ENCODE measurements around the gene SMTNL1. TPM values are rescaled to one million over a fixed set of nuclear protein-coding genes. Genes with fewer than 3 reads are reported as not detected.
A peak's percentile ranks its signal among the peaks of the same experiment; 100 is the strongest.

The SMTNL1 gene
- total RNA-seq, 8 experiments from 2014 or later: 0.25 to 0.60 (median 0.42) TPM; not detected in 1

DNA sequence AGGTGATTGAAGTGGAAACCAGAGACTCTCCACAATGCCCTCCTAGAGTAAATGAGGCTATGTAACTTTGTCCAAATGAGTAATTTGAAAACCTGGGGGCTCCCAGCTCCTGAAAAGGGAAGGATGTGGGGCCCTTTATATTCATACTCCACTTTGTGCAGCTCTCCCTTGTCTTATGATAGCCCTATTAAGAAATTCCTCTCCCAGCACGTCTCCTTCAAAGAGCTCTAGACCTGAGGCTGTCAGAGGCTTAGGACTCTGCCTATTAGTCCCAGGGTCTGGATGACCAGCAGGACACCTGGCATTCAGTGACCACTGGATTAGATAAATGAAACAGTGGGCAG, 24.0 kb upstream of the SMTNL1 start:
- in situ Hi-C loops (cut with MboI; ENCODE audit: low pct_unique_long_range_greater_than_20kb in 2 of 9, low sequenced_read_pairs in 9 of 9, unreplicated experiment in 9 of 9): loop anchor here in 1 of 9 experiments (25.0 kb wide), 1 partner anchor 176 kb away; the partner anchor contains the start of genes P2RX3 and SSRP1
- WGBS, 10 experiments: 40% methylated on average over 1 of the region's 1 CpG; no CpG with 5 or more reads in 9 of the 10 experiments

DNA sequence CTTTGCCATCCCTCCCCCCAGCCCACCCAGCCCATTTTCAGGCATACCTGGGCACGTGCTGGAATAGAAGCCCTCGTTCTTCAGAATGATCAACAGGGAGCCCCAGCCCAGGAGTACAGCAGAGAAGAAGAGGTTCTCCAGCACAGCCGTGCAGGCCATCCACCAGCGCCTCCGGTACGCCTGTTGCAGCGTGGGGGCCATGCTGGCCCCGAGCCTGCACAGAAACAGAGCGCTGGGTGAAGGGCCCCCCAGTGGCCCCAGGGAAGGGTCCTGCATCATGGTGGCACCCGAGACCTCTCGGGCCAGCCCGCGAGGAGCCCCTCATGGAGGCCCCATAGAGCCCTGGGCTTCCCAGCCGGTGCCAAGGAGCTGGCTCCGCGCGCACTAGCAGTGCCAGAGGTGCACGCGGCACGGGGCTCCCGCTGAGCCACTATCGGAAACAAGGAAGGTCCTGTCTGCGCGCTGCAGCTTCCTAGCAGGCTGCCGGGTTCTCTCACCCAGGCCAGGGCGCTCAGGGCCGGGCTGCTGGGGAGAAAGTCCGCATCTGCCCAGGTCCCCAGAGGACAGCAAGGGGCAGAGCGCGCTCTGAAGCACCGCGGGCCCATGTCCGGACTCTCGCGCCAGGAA, 23.4 kb upstream of the SMTNL1 start:
- peak; percentile 3 to 72 (median 61) for ATAC-seq (replicated peaks in 6 of 8)
- Histone ChIP-seq H3K4me3 (peak overlapping the region; percentile 39 to 57 (median 48)), H3K27ac (no peak overlapping the region), H3K4me1 (replicated peaks in 1 of 2) (peaks cover 5 to 10% of the 10 kb centered on the region in 2 donors)
- in situ Hi-C loops (cut with MboI; ENCODE audit: low pct_unique_long_range_greater_than_20kb in 2 of 9, low sequenced_read_pairs in 9 of 9, unreplicated experiment in 9 of 9): loop anchor here in 1 of 9 experiments (25.0 kb wide), 1 partner anchor 177 kb away; the partner anchor contains the start of genes P2RX3 and SSRP1
- WGBS, 10 experiments: 4 to 31% (median 12%) methylated on average over 3 to 5 of the region's 35 CpGs; no CpG with 5 or more reads in 7 of the 10 experiments

More for the DNA sequence above, 24.0 kb upstream of the SMTNL1 start:
- Histone ChIP-seq H3K4me3 (no peak overlapping the region), H3K27ac (no peak overlapping the region), H3K4me1 (replicated peaks in 1 of 2) (peaks cover 5 to 10% of the 10 kb centered on the region in 2 donors)
- ATAC-seq (replicated peaks in 6 of 8): peak in 1 of 8 experiments; percentile 1

DNA sequence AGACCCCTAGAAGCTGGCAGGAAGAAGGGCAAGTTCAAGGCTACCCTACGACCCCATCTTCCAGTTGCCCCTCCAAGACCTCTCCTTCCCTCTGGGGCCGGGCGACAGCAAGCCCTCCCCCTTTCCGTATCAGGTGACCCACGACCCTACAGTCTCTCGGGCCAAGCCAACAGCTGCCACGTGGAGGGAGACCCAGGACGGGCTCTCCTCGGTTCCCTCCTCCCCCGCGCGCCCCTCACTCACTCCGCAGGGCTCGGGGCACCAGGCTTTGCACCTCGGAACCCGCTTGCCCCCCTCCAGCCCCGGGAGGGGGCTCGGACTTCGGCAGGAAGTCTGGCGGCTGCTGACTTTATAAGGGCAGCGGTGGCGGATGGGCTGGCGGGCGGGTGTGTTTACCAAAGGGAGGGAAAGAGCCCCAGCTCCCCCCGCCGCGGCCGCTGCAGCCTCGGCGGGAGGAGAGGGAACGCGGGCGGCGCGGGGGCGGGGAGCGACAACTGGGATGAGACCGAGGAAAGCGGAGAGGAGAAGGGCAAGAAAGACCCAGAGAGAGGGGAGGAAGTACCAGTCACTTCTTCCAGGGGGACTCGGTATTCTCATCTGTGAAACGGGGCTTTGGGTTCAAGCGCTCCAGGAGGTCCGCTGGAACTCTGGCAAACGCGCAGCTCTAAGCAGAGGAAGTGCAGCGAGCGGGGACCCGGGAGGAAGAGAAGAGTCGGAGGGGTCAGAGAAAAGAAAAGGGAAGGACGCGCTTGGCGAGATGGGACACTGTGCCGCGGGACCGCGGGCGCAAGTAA, 22.7 kb upstream of the SMTNL1 start:
- ATAC-seq (replicated peaks in 6 of 8): peak; percentile 7 to 69 (median 58)
- 0% methylated on average over 5 to 9 of the region's 57 CpGs; no CpG with 5 or more reads in 8 of the 10 experiments for WGBS, 10 experiments

DNA sequence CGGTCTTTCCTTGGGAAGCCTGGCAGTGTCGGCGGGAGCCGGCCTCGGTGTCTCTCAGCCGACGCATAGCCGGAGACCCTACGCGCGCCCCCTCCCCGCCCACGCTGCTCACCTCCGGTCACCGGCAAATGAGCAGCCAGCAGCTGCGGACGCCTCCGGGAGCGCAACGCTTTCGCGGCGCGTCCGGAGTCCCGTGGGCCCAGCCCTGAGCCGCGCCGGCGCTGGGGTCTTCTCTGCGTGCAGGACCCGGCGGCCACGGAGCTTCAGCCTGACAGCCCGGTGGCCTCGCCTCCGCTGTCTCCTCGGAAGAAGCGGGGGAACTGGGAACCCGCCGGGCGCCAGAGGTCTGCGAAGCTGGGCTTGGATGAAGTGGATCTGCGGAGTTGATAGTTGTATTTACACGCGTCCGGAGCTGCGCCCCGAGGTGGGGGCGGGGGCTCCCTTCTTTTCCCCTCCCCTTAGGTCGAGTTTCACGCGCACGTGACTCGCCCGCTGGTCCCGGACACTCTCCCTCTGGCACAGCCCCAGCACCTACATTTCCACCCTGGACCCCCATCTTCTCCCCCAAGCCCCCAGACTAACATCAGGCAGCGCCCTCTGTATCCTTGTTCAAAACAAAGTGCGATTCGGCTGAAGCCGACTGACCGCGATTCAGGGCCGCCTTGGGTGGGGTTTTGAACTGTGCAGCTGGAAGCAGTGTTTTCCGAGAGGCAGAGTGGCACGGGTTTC, 21.9 kb upstream of the SMTNL1 start, which contains the start of gene SLC43A1:
TSS of gene SLC43A1 (minus strand) at position 371 of the 729 bp plus-strand sequence. CDS start 1,591 bp downstream, outside the sequence.
- Histone ChIP-seq H3K4me1 (replicated peaks in 1 of 2) (peaks cover 5 to 10% of the 10 kb centered on the region in 2 donors), H3K4me3 (peak within 1 kb of the TSS; percentile 39 to 57 (median 48)), H3K27ac (no peak within 1 kb of the TSS)
- in situ Hi-C loops (cut with MboI; ENCODE audit: low pct_unique_long_range_greater_than_20kb in 2 of 9, low sequenced_read_pairs in 9 of 9, unreplicated experiment in 9 of 9): loop anchor here in 1 of 9 experiments (25.0 kb wide), 1 partner anchor 178 kb away; the partner anchor contains the start of genes P2RX3 and SSRP1
- WGBS, 10 experiments: 0 to 2% (median 0%) methylated on average over 1 to 10 of the region's 66 CpGs; no CpG with 5 or more reads in 3 of the 10 experiments
- peak; percentile 58 to 70 (median 61) for ATAC-seq (replicated peaks in 6 of 8)

More for the DNA sequence above, 22.7 kb upstream of the SMTNL1 start:
- Histone ChIP-seq H3K4me1 (replicated peaks in 1 of 2) (peaks cover 5 to 10% of the 10 kb centered on the region in 2 donors), H3K27ac (no peak overlapping the region), H3K4me3 (peak overlapping the region; percentile 39 to 57 (median 48))
- in situ Hi-C loops (cut with MboI; ENCODE audit: low pct_unique_long_range_greater_than_20kb in 2 of 9, low sequenced_read_pairs in 9 of 9, unreplicated experiment in 9 of 9): loop anchor here in 1 of 9 experiments (25.0 kb wide), 1 partner anchor 177 kb away; the partner anchor contains the start of genes P2RX3 and SSRP1

DNA sequence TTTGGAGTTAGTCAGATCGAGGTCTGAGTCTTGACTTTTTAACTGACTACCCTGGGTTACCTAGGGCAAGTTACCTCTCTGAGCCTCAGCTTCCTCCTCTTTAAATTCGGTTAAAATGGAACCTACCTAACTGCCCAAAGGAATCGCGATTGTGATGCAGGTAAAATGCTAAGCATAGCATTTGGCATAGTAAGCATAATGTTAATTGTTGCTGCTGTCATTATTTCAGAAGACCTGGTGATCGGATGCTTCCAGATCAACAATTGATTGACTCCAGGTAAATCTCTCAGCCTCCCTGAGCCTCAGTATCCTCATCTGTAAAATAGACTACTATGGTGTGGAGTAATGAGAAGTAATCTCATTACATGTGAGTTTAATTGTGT, 21.3 kb upstream of the SMTNL1 start:
- in situ Hi-C loops (cut with MboI; ENCODE audit: low pct_unique_long_range_greater_than_20kb in 2 of 9, low sequenced_read_pairs in 9 of 9, unreplicated experiment in 9 of 9): loop anchor here in 1 of 9 experiments (25.0 kb wide), 1 partner anchor 179 kb away; the partner anchor contains the start of genes P2RX3 and SSRP1
- 0 to 50% (median 12%) methylated on average over 1 to 5 of the region's 5 CpGs; no CpG with 5 or more reads in 1 of the 10 experiments for WGBS, 10 experiments
- Histone ChIP-seq H3K4me1 (replicated peaks in 1 of 2) (peaks cover 5 to 10% of the 10 kb centered on the region in 2 donors), H3K4me3 (peak overlapping the region; percentile 39 to 57 (median 48)), H3K27ac (no peak overlapping the region)
- no peak for ATAC-seq (replicated peaks in 6 of 8)

DNA sequence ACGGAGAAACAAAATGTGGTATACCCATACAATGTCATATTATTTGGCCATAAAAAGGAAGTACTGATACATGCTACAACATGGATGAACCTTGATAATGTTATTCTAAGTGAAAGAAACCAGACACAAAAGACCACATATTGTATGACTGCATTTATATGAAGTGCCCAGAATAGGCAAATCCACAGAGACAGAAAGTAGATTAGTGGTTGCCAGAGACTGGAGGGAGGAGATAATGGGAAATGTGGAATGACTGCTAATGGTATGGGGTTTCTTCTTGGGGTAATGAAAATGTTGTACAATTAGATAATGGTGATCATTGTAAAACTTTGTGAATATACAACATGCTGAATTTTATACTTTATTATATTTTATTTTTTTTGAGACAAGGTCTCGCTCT, 16.3 kb upstream of the SMTNL1 start:
- ATAC-seq (replicated peaks in 6 of 8): no peak
- Histone ChIP-seq H3K4me3 (no peak overlapping the region), H3K27ac (no peak overlapping the region), H3K4me1 (replicated peaks in 1 of 2) (no peaks in the 10 kb centered on the region)
- in situ Hi-C loops (cut with MboI; ENCODE audit: low pct_unique_long_range_greater_than_20kb in 2 of 9, low sequenced_read_pairs in 9 of 9, unreplicated experiment in 9 of 9): loop anchor here in 1 of 9 experiments (25.0 kb wide), 1 partner anchor 184 kb away; the partner anchor contains the start of genes P2RX3 and SSRP1
- WGBS, 10 experiments: 85 to 100% (median 90%) methylated on average over 1 to 2 of the region's 2 CpGs; no CpG with 5 or more reads in 3 of the 10 experiments

DNA sequence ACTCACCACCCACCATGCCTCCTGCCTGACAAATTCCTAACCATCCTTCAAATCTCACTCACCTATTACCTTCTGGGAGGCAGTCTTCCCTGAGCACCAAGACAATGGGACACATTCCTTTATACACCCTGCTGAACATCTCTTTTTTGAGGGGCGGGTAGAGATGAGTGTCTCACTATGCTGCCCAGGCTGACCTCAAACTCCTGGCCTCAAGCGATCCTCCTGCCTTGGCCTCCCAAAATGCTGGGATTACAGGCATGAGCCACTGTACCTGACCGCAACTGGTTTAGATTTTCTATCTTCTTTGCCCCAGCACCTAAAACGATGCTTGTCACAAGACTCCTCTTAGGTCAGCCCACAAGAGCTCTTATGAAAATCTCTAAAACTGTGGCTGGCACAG, 14.0 kb upstream of the SMTNL1 start:
- H3K4me3 ChIP-seq: no peak overlapping the region
- no peak for ATAC-seq (replicated peaks in 6 of 8)
- in situ Hi-C loops (cut with MboI; ENCODE audit: low pct_unique_long_range_greater_than_20kb in 2 of 9, low sequenced_read_pairs in 9 of 9, unreplicated experiment in 9 of 9): loop anchor here in 1 of 9 experiments (25.0 kb wide), 1 partner anchor 186 kb away; the partner anchor contains the start of genes P2RX3 and SSRP1
- no peak overlapping the region for H3K27ac ChIP-seq
- WGBS, 10 experiments: 80 to 100% (median 90%) methylated on average over 1 to 2 of the region's 4 CpGs; no CpG with 5 or more reads in 3 of the 10 experiments
- peaks cover 2 to 4% of the 10 kb centered on the region in 2 donors for H3K4me1 ChIP-seq (replicated peaks in 1 of 2)

DNA sequence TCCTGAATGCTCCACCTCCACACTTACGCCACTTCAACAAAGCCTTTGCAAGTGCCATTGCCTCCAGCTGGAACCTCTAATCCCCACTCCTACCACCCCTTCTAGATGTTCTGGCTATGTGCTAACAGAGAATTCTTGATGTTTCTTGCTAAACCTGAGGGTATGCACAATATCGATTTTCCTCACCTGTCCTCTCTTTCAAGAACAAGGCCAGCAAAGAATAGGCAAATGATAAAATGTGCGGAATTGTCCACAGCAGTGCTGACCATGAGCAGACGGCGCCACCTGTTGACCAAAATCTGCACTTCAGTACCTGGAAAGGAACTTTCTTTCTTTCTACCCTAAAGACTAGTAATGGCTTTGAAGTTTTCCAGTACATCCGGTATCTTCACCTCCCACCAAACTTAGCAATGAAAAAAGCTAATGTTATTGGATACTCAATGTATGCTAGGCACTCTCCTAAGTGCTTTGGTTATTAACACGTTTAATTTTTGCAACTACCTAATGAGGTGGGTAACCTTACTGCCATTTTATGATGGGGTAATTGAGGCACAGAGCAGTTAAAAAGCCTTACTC, 10.3 kb upstream of the SMTNL1 start:
- in situ Hi-C loops (cut with MboI; ENCODE audit: low pct_unique_long_range_greater_than_20kb in 2 of 9, low sequenced_read_pairs in 9 of 9, unreplicated experiment in 9 of 9): loop anchor here in 1 of 9 experiments (25.0 kb wide), 1 partner anchor 165 kb away; no protein-coding TSS in a partner anchor
- WGBS, 10 experiments: 0 to 100% (median 21%) methylated on average over 1 to 7 of the region's 7 CpGs; no CpG with 5 or more reads in 1 of the 10 experiments
- Histone ChIP-seq H3K4me3 (no peak overlapping the region), H3K27ac (no peak overlapping the region), H3K4me1 (replicated peaks in 1 of 2) (peaks cover 6 to 13% of the 10 kb centered on the region in 2 donors)
- peak in 2 of 8 experiments; percentile 3 to 5 for ATAC-seq (replicated peaks in 6 of 8)

DNA sequence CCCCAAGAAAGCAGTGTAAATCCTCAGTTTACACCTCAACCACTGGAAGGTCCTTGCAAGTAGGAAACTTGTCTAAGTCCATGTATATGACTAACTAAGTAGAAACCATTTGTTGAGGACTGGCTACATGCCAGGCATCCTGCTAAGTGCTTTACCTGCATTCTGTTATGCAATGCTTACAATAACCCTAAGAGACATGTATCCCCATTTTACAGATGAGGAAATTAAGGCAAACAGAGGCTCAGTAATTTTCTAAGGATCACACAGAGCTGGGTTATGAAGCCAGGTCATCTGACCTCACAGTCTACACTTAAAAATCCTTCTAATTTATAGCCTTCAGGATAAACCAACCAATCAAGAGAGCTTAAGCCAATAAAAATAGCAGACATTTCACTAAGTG, 8.4 kb upstream of the SMTNL1 start:
- no peak overlapping the region for H3K27ac ChIP-seq
- H3K4me1 ChIP-seq (replicated peaks in 1 of 2): peaks cover 6 to 13% of the 10 kb centered on the region in 2 donors
- in situ Hi-C loops (cut with MboI; ENCODE audit: low pct_unique_long_range_greater_than_20kb in 2 of 9, low sequenced_read_pairs in 9 of 9, unreplicated experiment in 9 of 9): loop anchor here in 1 of 9 experiments (25.0 kb wide), 1 partner anchor 167 kb away; no protein-coding TSS in a partner anchor
- H3K4me3 ChIP-seq: no peak overlapping the region
- ATAC-seq (replicated peaks in 6 of 8): no peak

DNA sequence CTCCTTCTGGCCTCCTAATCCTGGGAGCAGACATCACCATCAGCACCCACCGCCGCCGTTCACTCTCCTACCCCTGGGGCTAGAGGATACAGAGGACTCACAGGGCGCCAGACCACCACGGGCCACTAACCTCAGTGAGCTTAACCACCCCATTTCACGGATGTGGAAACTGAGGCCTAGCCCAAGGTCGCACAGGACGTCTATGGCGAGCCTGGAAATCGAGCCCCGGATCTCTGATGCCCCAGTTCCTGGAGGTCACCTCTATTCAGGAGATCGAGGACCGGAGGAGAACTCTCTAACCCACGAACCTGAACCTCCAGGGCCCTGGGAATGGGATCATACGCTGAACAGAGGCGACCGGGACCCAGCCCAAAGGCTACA, 7.2 kb upstream of the SMTNL1 start:
- in situ Hi-C loops (cut with MboI; ENCODE audit: low pct_unique_long_range_greater_than_20kb in 2 of 9, low sequenced_read_pairs in 9 of 9, unreplicated experiment in 9 of 9): loop anchor here in 1 of 9 experiments (25.0 kb wide), 1 partner anchor 168 kb away; no protein-coding TSS in a partner anchor
- Histone ChIP-seq H3K27ac (peak overlapping the region in 1 of 2 donors; percentile 13), H3K4me1 (replicated peaks in 1 of 2) (peaks cover 6 to 13% of the 10 kb centered on the region in 2 donors), H3K4me3 (peak overlapping the region; percentile 52 to 88 (median 55))
- 0 to 11% (median 0%) methylated on average over 1 to 17 of the region's 17 CpGs; no CpG with 5 or more reads in 3 of the 10 experiments for WGBS, 10 experiments
- ATAC-seq (replicated peaks in 6 of 8): peak in 3 of 8 experiments; percentile 37 to 45 (median 40)

DNA sequence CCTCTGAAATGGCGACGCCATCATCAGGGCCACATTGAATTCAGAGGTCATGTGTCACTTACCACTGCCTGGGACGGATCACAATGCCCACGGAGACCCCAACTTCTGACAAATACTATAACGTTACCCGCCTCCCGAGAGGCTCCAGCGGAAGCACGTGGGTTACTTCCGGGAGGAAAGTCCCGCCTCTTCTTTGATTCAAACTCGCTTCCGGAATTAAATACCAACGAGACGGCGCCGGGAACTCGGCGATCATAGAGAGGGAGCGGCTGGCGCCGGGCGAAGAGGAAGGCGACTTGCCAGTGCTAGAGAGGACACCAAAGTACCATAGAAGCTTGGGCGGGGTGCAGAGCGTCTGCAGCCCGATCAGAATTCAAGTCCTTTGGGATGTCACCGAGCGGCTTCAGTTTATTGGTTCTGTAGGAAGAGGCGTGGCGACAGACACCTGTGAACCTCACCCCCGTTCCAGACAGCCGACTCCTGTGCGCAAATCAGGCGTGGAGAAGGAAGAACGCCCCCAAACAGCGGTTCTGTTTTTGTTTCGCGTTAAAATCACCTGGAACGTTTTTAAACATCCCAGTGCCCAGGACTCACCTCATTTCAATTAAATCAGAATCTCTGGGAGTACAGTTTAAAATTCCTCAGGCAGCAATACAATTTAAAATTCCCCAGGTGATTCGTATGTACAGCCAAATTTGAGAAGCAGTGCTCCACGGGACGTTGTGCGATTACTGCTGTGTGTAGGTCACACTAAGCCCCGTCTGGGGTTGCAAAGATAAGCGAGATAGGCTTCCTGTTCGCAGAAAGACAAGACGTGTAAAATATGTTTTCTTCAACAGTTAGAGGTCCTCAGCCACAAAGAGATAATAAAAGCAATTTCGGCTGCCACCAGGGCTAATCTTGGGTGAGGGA, 6.5 kb upstream of the SMTNL1 start, which contains the start of gene TIMM10:
TSS of gene TIMM10 (minus strand) at position 159 of the 912 bp plus-strand sequence. CDS start 565 bp downstream, outside the sequence.
- 0 to 10% (median 2%) methylated on average over 2 to 26 of the region's 49 CpGs for WGBS, 10 experiments
- ATAC-seq (replicated peaks in 6 of 8): peak; percentile 97 to 100 (median 99)
- in situ Hi-C loops (cut with MboI; ENCODE audit: low pct_unique_long_range_greater_than_20kb in 2 of 9, low sequenced_read_pairs in 9 of 9, unreplicated experiment in 9 of 9): loop anchor here in 1 of 9 experiments (25.0 kb wide), 1 partner anchor 169 kb away; no protein-coding TSS in a partner anchor
- H3K4me1 ChIP-seq (replicated peaks in 1 of 2): peaks cover 6 to 13% of the 10 kb centered on the region in 2 donors
- H3K4me3 ChIP-seq: peak within 1 kb of the TSS; percentile 52 to 88 (median 55)
- peak within 1 kb of the TSS in 1 of 2 donors; percentile 13 for H3K27ac ChIP-seq

Data from motor neuron (in vitro differentiated cells).